GM19452 (cell line): ENCODE data around the gene KCNJ1.

Experiments used
- ATAC-seq: cut with Tn5 transposase; IDR thresholded peaks from one replicate; pipeline ENCODE4 v1.9.1; 2021; ENCODE audit not compliant: unreplicated experiment

KCNJ1 gene

DNA sequence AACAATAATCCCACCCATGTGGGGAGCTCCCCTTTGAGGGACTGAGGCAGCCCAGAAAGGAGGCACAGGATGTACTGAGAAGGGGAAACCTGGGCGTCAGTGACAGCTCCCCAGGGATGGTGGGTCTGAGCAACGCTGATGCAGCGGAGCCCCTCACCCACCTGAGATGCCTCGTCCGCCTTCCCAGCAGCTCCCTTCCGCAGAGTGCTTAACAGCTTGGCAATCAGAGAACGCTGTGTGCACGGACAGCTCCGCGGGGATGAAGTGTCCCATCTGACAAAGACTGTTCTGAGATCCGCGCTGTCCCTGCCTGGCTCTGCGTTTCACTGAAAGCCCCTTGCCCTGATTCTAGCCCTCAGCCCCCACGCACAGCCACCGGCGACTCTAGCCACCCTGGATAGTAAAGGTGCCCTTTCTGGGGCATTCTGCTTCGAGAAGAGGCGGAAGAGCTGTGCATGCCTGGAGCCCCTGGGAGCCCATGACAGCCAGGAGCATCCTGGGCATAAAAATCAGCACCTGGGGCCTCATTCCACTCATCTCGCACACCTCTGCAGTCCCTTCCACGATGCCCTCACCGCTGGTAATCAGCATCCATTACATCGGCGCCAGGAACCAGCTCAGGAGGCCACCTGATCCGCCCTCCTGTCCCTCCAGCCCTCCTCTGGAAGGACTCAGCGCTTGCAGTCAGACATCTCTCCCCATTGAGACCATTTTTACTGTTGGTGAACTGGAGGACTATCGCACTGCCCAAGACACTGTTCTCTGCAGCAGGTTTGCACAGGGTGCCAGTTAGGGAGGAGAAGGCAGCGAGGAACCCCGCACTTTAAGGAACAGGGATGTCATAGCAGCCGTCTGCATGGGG lies 34.8 kb upstream of the KCNJ1 start:
- ATAC-seq: no peak

DNA sequence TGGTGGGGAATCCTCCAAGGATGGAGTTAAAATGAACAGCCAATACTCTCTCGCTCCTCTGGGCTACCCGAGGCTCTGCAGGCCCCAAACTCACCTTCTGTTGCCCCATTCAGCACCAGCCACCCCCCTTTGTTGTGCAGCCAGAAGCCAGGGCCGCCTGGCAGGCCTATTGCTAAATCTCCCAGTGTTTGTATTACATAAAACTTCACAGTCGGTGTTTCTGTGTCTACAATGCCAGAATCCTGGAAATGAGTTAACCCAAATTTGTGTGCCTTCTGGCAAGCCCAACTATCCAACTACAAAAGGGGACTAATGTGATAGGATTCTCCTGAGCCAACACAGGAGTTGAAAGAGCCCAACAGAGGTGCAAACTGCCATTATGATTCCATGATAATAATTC lies 33.4 kb upstream of the KCNJ1 start:
- ATAC-seq: no peak

DNA sequence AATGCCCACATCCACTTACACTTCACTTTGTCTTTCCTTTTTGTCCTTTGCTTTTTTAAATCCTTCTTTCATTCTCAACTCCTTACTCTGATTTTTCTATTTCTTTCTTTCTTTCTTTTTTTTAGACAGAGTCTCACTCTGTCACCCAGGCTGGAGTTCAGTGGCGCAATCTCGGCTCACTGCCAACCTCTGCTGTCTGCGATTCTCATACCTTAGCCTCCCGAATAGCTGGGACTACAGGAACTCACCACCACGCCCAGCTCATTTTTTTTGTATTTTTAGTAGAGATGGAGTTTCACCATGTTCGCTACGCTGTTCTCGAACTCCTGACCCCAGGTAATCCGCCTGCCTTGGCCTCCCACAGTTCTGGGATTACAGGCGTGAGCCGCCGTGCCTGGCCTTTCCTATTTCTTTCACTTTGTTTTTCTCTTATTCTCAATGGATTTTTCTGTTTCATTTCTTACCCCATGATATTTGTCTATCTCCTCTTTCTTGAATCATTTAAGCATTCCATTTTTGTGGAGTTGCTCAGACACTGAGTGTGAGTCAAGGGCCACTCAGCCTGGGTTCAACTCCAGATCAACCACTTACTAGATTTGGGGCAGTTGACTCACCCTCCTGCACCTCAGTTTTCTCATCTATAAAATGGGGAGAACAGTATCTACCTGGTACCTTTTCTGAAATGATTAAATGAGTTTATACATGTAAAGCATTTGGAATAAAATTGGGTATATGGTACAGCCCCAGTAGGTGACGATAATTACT lies 31.7 kb upstream of the KCNJ1 start:
- no peak for ATAC-seq

DNA sequence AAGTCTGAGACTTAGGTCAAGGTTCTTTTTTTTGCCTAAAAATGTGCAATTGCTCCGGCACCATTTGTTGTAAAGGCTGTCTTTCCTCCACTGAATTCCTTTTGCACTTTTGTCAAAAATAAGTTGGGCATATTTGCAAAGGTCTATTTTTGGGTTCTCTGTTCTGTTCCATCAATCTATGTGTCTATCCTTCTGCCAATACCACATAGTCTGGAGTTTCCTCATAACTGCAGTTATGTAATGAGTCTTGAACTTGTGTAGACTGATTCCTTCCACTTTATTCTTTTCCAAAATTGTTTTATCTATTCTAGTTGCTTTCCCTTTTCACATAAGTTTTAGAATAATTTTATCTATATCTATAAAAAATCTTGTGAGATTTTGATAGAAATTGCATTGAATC lies 30.7 kb upstream of the KCNJ1 start:
- no peak for ATAC-seq

DNA sequence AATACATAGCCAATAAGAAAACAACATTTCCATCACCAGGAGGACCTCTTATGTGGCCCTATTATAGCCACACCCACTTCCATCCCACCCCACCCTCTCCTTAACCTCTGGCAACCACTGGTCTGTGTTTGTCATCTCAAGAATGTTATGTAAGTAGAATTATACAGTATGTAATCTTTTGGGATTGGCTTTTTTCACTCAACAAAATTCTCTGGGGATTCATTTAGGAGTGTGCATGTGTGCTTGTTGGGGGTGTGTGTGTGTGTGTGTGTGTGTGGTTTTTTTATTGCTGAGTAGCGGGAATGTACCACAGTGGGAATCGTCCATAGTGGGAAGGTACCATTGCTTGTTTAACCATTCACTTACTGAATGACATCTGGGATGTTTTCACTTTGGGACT lies 29.3 kb upstream of the KCNJ1 start:
- no peak for ATAC-seq

DNA sequence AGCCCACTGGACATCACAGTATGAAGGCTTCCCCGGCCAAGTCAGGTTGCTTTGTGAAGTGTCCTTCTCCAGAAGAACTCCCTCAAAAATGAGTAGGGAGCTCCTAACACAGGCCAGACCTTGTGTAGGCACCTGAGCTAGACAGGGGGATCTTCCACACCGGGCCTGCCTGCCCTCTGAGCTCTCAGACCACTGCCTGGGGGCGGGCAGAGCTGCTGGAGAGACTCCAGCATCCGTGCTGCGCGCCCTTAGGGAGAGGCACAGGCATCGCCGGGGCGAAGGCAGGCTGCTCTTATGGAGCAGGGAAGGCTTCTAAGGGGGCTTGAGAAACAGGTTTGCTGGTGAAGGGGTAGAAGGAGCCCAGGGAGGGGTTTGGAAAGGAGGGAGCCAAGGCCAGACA lies 28.4 kb upstream of the KCNJ1 start:
- no peak for ATAC-seq

DNA sequence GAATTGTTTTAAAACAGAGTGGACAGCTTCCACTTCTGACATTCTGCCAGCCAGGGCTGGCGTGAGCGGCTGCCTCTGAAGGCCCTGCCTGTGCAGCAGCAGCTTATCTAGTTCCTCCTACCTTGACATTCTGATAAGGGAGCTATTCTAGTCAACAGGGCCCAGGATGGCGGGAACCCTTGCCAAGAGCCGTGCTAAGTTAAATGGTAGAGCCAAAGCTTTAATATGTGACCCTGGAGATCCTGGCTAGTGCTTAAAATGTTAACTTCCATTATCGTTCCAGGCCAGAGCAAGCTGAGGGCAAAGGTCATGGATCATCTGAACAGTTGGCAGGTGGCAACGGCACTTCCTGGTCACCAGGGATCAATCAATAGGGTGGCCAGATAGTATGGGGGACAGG lies 27.6 kb upstream of the KCNJ1 start:
- ATAC-seq: no peak

DNA sequence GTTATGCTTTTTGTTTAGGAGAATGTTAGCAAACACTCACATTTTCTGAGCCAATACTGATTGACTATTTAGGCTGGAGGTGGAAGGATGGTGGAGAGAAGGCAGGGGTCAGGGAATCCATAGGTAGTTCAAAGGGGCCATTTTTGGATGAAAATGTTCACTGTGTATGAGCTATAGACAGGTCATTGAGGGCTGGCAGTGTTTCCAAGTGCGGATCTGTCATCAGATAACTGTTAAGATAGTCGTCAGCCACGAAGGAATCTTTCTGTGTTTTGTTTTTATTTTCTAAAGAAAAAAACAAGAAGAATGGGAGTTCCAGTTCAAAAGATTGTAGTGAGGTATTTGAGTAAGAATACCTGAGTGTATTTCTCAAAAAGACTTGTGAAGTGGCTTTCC lies 27.2 kb upstream of the KCNJ1 start:
- peak; percentile 13 for ATAC-seq

DNA sequence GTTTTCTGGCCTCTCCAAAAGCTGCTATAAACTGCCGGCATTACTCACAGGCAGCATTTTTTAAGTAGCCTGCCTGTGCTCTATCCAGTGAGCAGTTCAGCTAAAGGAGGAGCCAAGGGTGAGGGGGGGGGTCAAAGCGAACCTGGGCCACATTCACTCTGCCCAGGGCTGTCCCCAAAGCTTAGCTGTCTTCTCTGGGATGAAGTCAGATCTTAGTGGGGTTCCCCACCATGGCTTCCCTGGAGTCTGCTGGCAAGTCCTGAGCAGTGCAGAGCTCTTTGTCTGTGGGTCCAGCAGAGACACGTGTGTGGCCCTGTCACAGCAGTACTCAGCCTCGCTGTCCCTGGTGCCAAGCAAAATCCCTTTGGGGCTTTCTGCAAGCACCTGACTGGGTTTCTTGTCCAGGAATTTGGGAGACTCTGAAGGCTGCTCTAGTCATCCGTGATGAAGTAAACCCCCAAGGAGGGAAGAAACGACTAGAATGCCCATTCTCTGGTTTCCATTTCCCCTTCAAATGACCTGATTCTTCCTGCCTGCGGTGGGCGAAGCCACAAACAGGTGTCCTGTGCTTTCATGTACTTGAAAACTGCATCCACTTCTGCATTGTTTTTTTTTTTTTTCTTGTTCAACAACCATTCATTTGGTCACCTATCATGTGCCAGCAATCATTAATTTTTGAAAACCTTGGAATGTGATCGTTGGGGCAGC lies 26.6 kb upstream of the KCNJ1 start:
- ATAC-seq: peak; percentile 85

DNA sequence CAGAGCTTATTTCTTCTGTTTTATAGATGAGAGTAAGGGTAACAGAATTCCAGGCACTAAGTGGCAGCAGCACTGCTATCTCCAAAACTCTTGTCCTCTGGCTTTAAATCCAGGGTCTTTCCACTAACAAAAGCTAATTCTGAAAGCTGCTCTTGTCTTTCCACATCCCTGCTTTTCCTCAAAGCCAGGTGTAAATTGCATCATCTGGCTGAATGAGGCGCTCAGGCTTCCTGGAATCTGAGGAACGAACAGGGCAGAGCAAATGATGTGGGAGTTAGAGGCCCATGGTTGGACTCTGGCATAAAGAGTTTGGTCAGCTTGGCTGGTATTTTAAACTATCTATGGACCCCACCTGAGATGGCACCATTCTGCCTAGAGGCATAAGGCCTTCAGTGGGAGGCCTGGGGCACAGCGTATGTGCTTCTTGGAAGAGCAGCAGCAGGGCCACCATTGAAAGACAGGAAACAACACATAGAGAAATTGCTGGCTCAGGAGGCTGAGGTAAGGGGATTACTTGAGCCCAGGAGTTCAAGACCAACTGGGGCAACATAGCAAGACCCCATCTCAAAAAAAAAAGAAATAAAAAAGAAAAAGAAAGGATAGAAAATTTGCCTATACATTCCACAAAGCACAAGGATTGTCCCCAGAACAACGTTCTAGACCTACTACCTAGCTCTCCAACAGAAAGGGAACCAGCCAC lies 25.9 kb upstream of the KCNJ1 start:
- ATAC-seq: no peak

DNA sequence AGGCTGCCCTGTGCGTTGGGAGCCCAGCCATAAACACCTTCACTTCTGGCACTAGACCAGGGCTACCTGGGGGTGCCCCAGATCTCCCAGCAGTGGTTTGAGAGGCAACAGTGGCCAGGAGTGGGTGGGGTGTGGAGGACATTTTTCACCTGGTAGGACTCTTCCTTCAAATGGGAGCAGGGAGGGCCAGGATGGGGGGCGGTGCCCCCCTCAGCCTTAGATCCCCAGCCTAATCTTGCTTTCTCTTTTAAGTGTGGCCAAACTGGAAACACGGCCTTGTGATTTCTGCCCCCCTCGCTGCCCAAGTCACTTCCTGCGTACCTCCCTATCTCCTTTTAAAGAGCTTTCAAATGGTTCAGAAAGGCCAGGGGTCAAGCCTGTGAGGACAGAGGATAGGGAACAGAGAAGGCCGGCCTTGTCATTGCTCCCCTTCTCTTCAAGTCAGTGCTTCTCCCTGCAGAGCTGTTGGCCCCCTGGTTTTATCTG lies 24.9 kb upstream of the KCNJ1 start:
- no peak for ATAC-seq

DNA sequence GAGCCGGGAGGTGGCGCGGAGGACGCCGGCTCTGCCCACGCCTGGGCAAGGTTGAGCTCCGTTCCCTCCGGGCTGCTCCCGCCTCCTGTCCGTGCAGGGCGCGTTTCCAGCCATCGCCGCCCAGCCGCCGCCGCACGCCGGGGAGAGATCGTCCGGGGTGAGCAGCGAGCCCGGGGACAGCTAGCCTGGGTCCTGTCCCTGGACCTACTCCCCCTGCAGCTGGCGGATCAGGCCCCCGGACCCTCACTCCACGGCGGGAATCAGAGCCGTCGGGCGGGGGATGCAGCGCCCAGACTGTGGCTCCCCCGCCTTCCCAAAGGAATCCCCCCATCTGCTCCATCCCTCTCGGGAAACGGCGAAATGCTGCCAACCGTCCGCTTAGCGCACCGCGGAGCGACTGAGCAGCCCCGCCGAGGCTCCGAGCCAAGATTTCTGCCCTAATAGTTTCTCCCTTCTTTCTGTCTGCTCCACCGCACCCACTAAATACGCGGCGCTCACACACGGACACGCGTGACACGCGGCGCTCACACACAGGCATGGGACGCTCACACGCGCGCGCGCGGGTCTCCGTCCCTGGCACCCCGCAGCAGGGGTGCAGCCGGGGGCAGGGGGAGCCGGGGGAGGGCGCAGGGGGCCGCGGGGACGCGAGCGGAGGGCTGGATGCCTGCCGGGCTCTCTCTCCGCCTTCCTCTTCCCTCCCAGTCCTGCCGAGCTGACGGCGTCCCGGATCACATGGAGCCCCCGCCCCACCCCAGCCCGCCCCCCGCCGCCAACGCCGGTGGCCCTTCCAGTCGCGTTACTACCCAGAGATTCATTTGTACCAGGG lies 23.7 kb upstream of the KCNJ1 start, which contains the start of gene KCNJ5:
Gene KCNJ5 (plus strand): TSS at position 814 of the 826 bp plus-strand sequence. CDS start 19,918 bp downstream, outside the sequence.
- ATAC-seq: no peak

DNA sequence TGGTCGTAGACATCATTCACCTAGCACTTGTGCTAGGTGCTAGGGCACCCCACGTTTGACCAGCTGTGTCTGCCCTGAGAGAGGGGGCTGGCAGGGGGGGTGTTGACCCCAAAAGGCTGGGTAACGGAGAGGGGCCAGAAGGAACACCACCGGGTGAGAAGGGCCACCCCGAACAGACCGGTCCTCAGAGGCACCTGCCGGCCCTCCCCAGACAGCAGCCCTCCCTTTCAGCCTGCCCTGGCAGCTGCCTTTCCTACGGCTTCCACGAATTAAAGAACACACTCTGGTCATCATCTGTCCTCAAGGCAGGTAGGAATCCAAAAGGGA lies 23.1 kb upstream of the KCNJ1 start:
- no peak for ATAC-seq

DNA sequence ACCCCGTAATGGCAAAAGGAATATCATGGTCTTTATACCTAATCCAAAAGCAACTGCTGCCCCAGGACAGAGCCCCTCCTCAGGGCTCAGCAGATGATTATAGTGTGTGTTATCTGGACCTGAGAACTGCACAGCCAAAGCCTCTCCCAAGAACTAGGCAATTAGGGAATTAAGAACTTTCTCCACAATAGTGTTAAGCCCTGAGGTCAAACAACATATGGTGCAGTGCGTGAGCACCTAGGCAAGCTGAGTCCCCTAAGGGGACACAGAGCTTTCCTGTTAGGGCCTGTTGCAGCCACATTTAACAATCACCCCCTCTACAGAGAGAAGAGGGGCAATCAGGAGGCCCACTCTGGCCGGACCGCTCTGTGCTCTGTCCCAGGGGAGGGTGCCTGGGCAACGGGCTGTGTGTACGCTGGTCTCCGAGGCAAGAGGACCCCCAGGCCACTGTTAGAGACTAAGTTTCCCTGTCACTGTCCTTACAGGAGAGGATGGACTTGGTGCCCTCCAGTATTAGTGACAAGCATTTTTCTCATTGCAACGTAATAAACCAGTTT lies 22.6 kb upstream of the KCNJ1 start:
- ATAC-seq: no peak

DNA sequence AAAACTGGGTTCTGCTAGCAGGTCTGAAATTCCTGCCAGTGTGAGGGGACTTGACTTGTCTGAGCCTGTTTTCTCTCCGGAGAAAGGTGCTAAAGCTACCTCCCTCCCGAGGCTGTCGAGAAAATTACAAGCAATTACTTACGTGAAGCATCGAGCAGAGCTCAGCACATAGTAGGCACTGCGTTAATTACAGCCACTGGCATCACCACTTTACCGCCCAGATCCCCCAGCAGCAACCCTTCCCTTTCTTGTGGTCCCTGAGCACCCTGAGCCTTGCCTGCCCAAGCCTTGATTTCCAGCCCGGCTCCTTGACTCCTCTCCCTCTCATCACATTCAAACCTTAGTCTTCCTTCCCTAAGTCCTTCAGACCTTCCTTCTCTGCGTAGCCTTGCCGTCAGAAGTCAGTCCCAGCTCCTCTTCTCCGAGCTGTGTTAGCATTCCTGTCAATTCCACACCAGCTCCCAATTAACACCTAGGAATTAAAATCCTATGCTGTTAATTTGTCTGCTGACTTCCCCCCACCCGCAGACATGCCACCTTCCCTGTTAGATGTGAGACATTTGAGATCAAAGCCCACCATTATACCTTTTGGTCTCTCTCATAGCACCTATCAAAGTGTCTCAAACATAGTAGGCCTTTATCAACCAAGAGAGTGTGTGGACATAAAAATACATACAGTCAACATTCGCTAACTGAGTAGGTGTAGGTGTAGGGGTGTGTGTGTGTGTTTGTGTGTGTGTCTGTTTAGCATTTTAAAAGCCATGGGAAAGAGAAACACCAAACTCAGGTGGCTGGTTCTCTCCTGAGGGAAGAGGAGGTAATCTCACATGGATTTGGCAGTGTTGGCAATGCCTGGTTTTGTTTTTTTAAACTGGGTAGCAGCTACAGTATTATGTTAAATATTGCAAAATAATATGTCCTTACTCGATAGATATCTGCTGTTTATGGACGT lies 21.2 kb upstream of the KCNJ1 start:
- no peak for ATAC-seq

DNA sequence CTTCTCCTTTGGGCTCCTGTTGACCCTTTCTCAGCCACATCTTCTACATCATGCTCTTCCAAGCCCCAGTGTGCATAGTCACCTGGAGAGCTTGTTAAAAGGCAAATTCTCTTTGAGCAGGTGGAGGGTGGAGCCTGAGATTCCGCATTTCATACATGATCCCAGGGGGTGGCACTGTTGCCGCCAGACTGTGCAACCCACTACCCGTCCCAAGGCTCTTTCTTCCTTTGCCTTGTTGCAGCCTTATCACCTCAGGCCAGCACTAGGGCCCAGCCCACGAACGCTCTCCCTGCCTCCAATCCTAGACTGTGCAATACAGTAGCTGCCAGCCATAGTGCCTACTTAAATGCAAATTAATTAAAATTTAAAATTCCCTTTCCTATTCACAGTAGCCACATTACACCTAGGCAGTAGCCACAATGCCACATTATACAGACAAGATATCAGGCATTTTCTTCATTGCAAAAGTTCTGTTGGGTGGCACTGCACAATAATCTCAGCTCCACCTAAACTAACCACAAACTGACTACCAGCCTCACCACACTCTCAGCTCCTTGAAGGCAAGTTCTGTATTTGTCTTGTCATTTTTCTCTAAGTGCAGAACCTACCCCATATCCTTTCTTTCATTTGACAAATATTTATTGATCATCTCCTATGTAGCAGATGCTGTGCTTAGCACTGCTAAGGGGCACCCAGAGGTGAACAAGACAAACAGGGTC lies 19.5 kb upstream of the KCNJ1 start:
- no peak for ATAC-seq

DNA sequence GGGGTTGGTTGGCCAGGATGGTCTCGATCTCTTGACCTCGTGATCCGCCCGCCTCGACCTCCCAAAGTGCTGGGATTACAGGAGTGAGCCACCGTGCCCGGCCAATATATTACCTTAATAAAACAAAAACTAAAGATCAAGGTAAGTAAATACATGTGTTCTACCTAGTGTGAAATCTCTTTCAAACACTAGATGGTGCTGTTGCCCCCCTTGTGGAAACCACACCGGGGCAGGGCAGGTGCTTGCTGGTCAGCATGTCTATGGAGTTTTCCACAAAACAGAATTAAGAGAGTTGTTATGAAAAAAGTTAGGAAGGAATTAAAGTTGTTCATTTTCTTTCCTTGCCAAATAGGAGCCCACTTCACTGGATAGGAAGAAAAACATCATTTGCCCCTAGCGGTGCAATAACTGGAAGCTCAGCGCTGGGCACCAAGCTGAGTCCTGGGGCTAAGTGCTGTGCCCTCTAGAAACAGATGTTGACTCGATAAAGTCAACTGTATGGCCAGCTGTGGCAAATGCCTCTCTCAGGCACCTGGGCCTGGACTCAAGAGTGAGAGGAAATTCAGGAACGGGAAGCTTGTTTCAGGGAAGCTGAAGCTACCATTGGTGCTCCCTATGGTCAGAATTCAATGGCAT lies 17.7 kb upstream of the KCNJ1 start:
- ATAC-seq: peak; percentile 92

DNA sequence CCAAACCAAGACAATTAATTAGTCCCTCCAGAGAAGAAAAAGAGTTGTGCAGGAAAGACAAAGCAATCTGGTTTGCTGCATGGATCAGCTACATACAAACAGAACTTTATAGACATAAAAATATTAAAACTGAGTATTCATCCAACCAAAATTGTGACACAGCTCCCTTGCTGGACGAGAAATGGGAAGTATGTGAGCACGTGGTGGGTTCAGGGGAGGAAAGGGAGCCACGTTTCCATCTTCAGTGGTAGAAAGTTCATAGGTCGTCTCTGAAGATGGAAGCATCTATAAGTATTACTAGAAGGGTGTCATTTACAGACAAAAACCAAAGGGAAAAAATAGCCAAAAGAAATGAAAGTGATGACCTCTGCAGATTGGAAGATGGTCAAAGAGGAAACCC lies 17.0 kb upstream of the KCNJ1 start:
- no peak for ATAC-seq
